T-helper 17 cell (primary cell): ENCODE measurements around the gene LZTR1. TPM values are rescaled to one million over a fixed set of nuclear protein-coding genes. Genes with fewer than 3 reads are reported as not detected.

Experiments
- ATAC-seq: fragments of 150-1000 bp; cut with Tn5 transposase; 2 replicates; pipeline ENCODE4 v1.10.0; 2021; ENCODE audit warnings: mild to moderate bottlenecking, moderate library complexity
- DNase-seq, 3 donors: peaks; one replicate each; pipeline versions ENCODE4 v3.0.0 to v3.0.0-alpha.2; 2020 to 2021
- H3K9me3 ChIP-seq: one replicate; pipeline ENCODE4 v1.7.0; 2013; ENCODE audit warnings: low read length, mild to moderate bottlenecking; ENCODE audit not compliant: control insufficient read depth, poor library complexity, severe bottlenecking
- H3K27ac Mint-ChIP-seq: one replicate; pipeline ENCODE4 v1.8.0; 2022; ENCODE audit warnings: mild to moderate bottlenecking, moderate library complexity, mixed read lengths
- H3K27me3 Mint-ChIP-seq: one replicate; pipeline ENCODE4 v1.8.0; 2022; ENCODE audit warnings: mixed read lengths
- H3K36me3 Mint-ChIP-seq: one replicate; pipeline ENCODE4 v1.8.0; 2022; ENCODE audit warnings: low read depth, mixed read lengths
- H3K4me1 Mint-ChIP-seq: one replicate; pipeline ENCODE4 v1.8.0; 2022; ENCODE audit warnings: mild to moderate bottlenecking, mixed read lengths
- H3K4me3 Mint-ChIP-seq: one replicate; pipeline ENCODE4 v1.8.0; 2022; ENCODE audit warnings: mild to moderate bottlenecking, moderate library complexity, mixed read lengths
- total RNA-seq, 4 donors: library from RNA in 2 of 4; stranded (reverse) in 2 of 4; gene quantifications; one replicate each; pipeline ENCODE4 v1.2.3 and lab custom pipeline; 2022 to 2026

The LZTR1 gene
- total RNA-seq, 2 donors from 2014 or later, result 49.4 to 59.3 TPM

DNA sequence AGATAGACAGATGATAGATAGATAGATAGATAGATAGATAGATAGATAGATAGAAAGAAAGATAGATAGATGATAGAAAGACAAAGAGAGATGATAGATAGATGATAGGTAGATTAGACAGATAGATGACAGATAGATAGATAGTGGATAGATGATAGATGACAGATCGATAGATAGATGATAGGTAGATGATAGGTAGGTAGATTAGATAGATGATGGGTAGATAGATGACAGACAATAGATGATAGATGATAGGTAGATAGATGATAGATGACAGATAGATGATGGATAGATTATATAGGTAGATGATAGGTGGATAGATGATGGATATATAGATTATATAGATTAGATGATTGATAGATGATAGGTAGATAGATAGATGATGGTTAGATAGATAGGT is 4.3 kb downstream of the LZTR1 start:
- Mint-ChIP-seq H3K4me1 (peaks cover 24% of the 10 kb centered on the region), H3K27ac (peak overlapping the region; percentile 86), H3K4me3 (no peak overlapping the region), H3K27me3 (no peaks in the 10 kb centered on the region), H3K36me3 (peaks cover 11% of the 10 kb centered on the region)
- DNase-seq (no peak), ATAC-seq (no peak)
- no peaks in the 10 kb centered on the region for H3K9me3 ChIP-seq

DNA sequence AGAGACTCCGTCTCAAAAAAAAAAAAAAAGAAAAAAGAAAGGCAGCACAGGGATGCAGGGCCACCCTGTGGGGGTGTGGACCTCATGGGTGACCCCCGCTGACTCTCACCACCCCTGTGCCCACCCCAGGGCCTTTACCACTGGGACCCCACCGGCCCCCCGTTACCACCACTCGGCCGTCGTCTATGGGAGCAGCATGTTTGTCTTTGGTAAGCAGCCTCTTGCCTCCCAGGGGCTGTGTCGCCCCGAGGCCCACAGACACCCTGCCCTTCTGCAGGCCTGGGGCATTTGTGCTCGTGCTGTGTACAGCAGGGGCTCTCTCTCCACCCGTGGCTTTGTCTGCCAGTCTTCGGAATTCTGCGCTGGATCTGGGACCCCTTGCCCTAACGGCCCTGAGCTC is 5.3 kb downstream of the LZTR1 start:
- no peak for DNase-seq

DNA sequence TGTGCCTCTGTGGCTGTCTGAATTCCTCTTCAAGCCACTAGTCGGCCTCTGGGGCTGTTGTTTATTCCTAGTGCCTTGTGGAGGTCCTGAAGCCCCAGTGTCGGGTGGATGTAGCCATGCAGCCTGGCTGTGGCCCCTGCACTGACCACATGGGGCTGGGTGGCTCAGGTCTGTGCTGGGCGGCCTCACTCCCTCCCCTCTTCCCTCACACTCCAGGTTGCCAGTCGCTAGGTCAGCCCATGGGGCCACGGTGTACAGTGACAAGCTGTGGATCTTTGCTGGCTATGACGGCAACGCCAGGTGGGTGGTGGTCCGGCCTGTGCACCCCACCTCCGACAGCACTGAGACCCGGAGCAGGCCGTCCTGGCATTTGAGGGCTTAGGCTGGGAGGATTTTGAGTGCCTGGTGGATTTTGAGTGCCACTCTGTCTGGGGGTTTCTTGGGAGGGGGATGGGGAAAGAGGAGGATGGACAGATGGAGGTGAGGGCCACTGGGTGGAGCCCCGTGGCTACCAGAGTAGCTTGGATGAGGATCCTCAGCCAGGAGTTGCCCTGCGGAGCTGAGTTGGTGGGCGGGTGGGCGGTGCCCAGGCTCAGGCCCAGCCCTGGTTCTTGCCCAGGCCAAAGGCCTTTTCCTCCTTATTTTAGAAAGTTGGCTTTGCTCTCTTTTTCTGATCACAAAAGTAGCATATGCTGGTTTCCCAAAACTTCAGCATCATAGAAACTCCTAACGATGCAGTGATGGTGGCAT is 6.7 kb downstream of the LZTR1 start:
- Mint-ChIP-seq H3K27ac (no peak overlapping the region), H3K4me3 (no peak overlapping the region), H3K4me1 (peaks cover 15% of the 10 kb centered on the region), H3K36me3 (peaks cover 9% of the 10 kb centered on the region), H3K27me3 (no peaks in the 10 kb centered on the region)
- ATAC-seq (no peak), DNase-seq (no peak)
- H3K9me3 ChIP-seq, result no peaks in the 10 kb centered on the region

More for the DNA sequence above, 5.3 kb downstream of the LZTR1 start:
- H3K27me3 Mint-ChIP-seq, result no peaks in the 10 kb centered on the region
- H3K4me1 Mint-ChIP-seq, result peaks cover 21% of the 10 kb centered on the region
- H3K27ac Mint-ChIP-seq, result peak overlapping the region; percentile 86
- H3K4me3 Mint-ChIP-seq, result no peak overlapping the region
- H3K36me3 Mint-ChIP-seq, result peaks cover 11% of the 10 kb centered on the region
- H3K9me3 ChIP-seq, result no peaks in the 10 kb centered on the region
- no peak for ATAC-seq

DNA sequence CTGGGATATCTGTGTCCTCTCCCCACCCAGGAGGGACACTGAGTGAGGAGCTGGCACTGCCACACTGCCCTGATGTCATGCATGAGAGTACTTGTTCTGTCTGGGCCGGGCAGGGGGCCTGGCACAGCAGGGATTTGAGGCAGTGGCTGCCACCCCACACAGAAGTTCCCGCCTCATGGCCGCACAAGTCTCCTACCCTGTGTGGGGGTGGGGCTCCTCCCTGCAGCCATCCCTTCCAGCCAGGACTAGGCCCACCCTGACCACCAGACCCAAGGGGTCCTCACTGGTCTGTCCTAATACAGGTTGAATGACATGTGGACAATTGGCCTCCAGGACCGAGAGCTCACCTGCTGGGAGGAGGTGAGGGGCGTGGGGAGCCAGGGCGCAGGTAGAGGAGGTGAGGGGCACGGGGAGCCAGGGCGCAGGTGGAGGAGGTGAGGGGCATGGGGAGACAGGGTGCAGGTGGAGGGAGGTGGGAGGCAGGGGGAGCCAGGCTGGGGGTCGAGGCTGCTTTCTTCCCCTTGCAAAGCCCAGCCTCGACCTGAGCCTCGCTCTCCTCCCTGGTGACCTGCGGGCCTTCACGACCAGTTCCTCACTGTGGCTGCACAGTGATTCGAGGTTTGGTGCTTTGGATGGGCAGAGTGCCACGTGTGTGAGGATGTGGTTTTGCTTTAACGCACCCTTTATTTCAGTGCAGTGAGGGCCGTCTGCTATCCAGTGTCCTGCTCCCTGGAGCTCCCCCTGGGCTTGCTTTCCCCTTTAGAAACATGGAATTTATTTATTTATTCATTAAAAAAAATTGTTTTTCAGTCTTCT is 7.4 kb downstream of the LZTR1 start:
- ATAC-seq (no peak), DNase-seq (no peak)
- Mint-ChIP-seq H3K27me3 (no peaks in the 10 kb centered on the region), H3K4me1 (peaks cover 10% of the 10 kb centered on the region), H3K4me3 (no peak overlapping the region), H3K36me3 (peaks cover 9% of the 10 kb centered on the region), H3K27ac (no peak overlapping the region)
- H3K9me3 ChIP-seq, result no peaks in the 10 kb centered on the region

DNA sequence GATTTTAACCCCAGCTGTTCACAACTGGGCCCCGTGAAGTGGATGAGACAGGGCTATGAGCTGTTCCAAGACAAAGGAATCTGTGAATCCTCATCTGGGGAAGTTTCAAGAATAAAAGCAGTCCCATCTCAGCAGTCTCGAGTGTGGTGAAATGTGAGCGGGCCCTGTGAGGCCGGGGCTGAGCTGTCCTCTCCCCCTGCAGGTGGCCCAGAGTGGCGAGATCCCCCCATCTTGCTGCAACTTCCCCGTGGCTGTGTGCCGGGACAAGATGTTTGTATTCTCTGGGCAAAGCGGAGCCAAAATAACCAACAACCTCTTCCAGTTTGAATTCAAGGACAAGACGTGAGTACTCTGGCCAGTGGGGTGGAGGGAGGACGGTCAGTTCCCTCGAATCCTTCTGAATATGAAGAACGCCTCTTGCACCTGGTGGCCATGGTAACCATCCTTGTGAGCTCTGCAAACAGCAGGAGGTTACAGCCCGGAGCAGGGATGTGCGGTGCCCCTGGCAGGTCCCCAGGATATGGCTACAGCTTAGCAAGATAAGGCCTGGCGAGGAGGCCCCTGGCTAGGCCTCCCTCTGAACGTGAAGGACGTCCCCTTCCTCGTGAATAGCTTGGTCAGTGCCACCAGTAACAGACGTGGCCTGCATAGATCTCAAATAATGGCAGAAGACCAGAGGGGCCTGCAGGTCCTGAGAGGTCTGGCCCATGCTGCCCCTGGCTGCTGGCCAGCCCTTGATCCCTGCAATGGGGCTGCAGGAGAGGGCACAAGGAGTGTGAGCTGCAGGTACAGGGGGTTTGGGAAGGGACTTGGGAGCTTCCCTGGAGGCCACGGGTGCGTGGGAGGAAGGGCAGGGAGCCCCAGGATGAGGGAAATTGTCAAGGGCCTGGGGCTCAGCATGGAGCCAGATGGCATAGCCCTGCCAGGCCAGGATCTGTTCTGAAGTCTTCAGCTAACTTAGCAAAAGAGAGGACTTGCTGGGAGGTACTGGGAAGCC is 8.4 kb downstream of the LZTR1 start:
- Mint-ChIP-seq H3K36me3 (peaks cover 9% of the 10 kb centered on the region), H3K27ac (peak overlapping the region; percentile 6), H3K4me1 (peaks cover 10% of the 10 kb centered on the region), H3K27me3 (no peaks in the 10 kb centered on the region), H3K4me3 (no peak overlapping the region)
- no peak for DNase-seq
- ATAC-seq, result no peak
- no peaks in the 10 kb centered on the region for H3K9me3 ChIP-seq

DNA sequence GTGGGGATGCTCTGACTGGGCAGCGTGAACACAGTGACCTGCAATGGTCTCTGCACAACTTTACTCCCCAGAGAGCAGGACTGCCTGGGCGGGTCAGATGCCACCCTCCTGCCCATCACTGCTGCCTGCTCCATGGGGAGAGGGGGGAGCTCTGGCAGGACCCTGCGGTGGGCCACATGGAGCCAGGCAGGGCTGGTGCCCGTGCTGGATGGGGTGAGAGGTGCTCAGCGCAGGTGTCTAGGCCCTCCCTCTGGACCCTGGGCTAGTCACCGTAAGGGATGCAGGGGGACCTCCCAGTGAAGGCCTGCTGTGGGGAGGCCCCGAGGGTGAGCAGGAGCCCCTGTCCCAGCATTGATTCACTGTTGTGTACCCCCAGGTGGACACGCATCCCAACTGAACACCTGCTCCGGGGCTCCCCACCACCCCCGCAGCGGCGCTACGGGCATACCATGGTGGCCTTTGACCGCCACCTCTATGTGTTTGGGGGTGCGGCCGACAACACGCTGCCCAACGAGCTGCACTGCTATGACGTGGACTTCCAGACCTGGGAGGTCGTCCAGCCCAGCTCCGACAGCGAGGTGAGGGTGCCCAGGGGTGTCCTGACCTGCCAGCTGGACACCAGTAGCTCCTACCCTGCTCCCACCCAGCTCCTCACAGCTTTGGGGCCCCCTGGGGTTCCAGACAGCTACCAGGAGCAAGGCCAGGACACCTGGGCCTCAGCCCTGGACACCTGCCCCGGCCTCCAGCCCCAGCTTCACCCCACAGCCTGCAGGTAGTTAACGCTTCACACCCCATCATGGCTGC is 9.4 kb downstream of the LZTR1 start:
- H3K27me3 Mint-ChIP-seq, result no peaks in the 10 kb centered on the region
- peaks cover 6% of the 10 kb centered on the region for H3K36me3 Mint-ChIP-seq
- no peak overlapping the region for H3K27ac Mint-ChIP-seq
- peaks cover 7% of the 10 kb centered on the region for H3K4me1 Mint-ChIP-seq
- no peak overlapping the region for H3K4me3 Mint-ChIP-seq
- no peak for DNase-seq
- H3K9me3 ChIP-seq, result no peaks in the 10 kb centered on the region
- ATAC-seq, result no peak

DNA sequence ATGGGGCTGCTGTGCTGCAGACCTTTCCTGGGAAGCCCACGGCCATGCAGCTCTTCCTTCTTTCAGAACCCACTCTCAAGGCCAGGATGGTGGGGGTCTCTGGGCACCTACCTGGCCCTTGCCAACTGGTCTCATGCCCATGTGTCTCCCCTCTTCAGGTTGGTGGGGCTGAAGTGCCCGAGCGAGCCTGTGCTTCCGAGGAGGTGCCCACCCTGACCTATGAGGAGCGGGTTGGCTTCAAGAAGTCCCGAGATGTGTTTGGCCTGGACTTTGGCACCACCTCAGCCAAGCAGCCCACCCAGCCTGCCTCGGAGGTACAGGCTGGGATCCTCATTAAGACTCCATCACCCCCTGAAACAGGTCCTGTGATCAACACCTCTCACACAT is 10.0 kb downstream of the LZTR1 start:
- H3K36me3 Mint-ChIP-seq, result peaks cover 4% of the 10 kb centered on the region
- no peak overlapping the region for H3K4me3 Mint-ChIP-seq
- DNase-seq, result no peak
- H3K4me1 Mint-ChIP-seq, result peaks cover 4% of the 10 kb centered on the region
- ATAC-seq, result no peak
- H3K9me3 ChIP-seq, result no peaks in the 10 kb centered on the region
- H3K27me3 Mint-ChIP-seq, result no peaks in the 10 kb centered on the region
- H3K27ac Mint-ChIP-seq, result no peak overlapping the region

DNA sequence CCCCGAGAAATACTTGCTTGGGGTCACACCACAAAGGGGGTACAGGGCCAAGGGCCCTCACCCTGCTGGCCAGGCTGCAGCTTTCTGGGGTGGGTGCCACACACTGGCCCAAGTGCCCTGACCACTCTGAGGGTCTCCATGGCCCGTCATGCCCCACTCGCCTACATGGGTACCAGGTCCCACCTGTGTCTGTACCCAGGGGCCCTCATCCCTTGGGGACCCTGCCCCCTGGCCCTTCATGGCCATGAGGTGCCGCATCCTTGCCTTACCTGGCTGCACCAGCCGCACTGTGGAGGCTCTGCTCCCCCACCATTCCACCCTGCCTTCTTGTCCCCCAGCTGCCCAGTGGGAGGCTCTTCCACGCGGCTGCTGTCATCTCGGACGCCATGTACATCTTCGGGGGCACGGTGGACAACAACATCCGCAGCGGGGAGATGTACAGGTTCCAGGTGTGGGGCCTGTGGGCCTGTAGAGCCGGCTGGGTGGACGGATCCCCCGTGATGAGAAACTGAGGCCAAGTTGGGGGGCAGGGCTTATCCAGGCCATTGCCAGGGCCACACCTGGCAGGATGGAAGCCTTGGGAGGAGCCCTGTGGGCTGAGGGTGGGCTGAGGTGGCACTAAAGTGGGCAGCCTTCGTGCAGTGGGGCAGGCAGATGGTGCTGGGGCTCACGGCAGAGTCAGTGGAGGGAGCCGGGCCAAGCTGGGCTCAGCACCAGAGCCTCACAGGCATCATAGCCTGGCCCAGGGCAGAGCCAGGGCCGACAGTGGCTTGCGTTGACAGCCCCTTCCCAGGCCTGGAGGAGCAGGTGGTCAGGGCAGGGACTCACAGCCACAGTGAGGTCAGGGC is 10.6 kb downstream of the LZTR1 start:
- no peak overlapping the region for H3K27ac Mint-ChIP-seq
- ATAC-seq, result no peak

DNA sequence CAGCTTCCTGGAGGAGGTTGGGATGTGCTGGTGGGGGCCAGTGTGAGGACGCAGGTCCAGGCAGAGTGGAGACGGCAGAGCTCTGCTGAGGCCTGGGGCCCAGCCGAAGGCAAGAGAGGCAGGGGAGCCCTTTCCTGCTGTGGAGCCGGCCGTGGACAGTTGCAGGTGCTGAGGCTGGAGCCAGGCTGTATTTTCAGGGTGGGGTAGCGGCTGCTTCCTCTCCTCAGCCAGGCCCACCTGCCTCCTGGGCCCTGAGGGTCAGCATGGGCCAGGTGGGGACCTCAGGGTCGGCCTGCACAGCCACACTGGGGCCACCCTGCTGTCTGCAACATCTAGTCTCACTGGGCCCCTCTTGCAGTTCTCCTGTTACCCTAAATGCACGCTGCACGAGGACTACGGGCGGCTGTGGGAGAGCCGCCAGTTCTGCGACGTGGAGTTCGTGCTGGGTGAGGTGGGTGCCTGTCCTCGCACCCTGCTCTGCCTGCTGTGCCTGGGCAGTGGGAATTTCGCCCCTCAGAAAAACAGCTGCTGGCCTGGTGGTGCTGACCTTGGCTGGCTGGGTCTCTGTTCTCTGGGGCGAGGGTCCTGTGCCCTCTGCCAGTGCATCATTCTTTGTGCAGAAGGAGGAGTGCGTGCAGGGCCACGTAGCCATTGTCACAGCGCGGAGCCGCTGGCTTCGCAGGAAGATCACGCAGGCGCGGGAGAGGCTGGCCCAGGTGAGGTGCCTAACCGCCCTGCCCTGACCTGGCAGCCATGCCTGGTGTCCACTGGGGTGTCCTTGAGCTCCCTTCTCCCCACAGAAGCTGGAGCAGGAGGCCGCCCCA is 11.4 kb downstream of the LZTR1 start:
- Mint-ChIP-seq H3K27ac (no peak overlapping the region), H3K4me3 (no peak overlapping the region), H3K36me3 (no peaks in the 10 kb centered on the region), H3K4me1 (peaks cover 5% of the 10 kb centered on the region), H3K27me3 (no peaks in the 10 kb centered on the region)
- DNase-seq (no peak), ATAC-seq (no peak)
- no peaks in the 10 kb centered on the region for H3K9me3 ChIP-seq

More for the DNA sequence above, 10.6 kb downstream of the LZTR1 start:
- no peaks in the 10 kb centered on the region for H3K27me3 Mint-ChIP-seq
- no peak for DNase-seq
- peaks cover 4% of the 10 kb centered on the region for H3K4me1 Mint-ChIP-seq
- H3K4me3 Mint-ChIP-seq, result no peak overlapping the region
- peaks cover 2% of the 10 kb centered on the region for H3K36me3 Mint-ChIP-seq
- no peaks in the 10 kb centered on the region for H3K9me3 ChIP-seq

DNA sequence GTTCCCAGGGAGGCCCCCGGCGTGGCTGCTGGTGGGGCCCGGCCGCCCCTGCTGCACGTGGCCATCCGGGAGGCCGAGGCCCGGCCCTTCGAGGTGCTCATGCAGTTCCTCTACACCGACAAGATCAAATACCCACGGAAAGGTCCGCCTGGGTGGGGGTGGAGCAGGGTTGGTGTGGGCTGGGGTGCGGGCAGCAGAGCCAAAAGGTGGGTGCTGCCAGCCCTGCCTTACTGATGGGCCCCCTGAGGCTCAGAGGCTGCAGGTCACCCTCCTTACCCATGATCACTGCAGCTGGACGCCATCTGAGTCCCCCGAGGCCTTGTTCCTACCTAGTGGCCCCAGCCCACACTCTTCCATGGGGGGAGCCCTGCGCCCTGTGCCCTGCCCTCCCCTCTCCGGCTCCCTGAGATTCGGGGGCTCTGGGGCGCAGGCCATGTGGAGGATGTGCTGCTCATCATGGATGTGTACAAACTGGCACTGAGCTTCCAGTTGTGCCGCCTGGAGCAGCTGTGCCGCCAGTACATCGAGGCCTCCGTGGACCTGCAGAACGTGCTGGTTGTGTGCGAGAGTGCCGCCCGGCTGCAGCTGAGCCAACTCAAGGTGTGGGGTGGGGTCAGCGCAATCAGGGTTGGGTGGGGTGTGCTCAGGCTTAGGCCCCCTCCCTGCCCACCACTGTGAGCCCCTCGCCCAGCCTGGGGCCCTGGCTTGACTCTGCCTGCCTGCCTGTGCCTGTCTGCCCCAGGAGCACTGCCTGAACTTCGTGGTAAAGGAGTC is 12.2 kb downstream of the LZTR1 start:
- no peaks in the 10 kb centered on the region for H3K36me3 Mint-ChIP-seq
- H3K4me1 Mint-ChIP-seq, result peaks cover 5% of the 10 kb centered on the region
- ATAC-seq, result no peak
- H3K9me3 ChIP-seq, result no peaks in the 10 kb centered on the region
- no peaks in the 10 kb centered on the region for H3K27me3 Mint-ChIP-seq
- DNase-seq, result no peak
- H3K4me3 Mint-ChIP-seq, result no peak overlapping the region
- no peak overlapping the region for H3K27ac Mint-ChIP-seq

DNA sequence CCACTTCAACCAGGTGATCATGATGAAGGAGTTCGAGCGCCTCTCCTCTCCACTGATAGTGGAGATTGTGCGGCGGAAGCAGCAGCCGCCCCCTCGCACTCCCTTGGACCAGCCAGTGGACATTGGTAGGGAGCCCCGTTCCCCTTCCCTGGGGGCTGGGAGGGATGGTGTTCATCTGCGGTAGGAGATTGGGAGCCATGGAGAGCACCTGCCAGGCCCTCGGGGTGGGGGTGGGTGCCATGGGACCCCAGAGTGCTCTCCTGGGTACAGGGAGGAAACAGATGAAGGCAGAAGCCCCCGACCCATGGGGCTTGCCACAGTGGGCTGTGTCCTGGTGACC is 12.8 kb downstream of the LZTR1 start:
- Mint-ChIP-seq H3K4me1 (peaks cover 3% of the 10 kb centered on the region), H3K4me3 (no peak overlapping the region), H3K27me3 (no peaks in the 10 kb centered on the region), H3K36me3 (no peaks in the 10 kb centered on the region), H3K27ac (no peak overlapping the region)
- H3K9me3 ChIP-seq, result no peaks in the 10 kb centered on the region
- DNase-seq, result no peak
- ATAC-seq, result no peak
